Renal pelvis (tissue), 4 donors: ENCODE data around the gene SGCG. TPM values are rescaled to one million over a fixed set of nuclear protein-coding genes. Genes with fewer than 3 reads are reported as not detected.

Source experiments
- DNase-seq: peaks from one replicate; pipeline ENCODE4 v3.0.0-alpha.2; 2013
- polyA plus RNA-seq, 3 donors: library from polyadenylated mRNA; unstranded; fragments of 120-200 nt; gene quantifications; one replicate each; pipeline ENCODE4 v1.2.1, GENCODE V29; 2013; ENCODE audit not compliant: insufficient read length in 3 of 3

Gene SGCG
- polyA plus RNA-seq, 3 donors = 4.3 to 5.4 (median 4.4) TPM

- no peak for DNase-seq
Observed at GRCh38 chr13:23323946-23324709, 143.3 kb downstream of the SGCG start.

GRCh38 chr13:23325191-23325590 lies 144.4 kb downstream of the SGCG start:
- no peak for DNase-seq

- no peak for DNase-seq
Observed at GRCh38 chr13:23330356-23330755, 149.6 kb downstream of the SGCG start.

- DNase-seq = no peak
Observed at GRCh38 chr13:23339225-23339624, 158.4 kb downstream of the SGCG start.

- DNase-seq = no peak
Observed at GRCh38 chr13:23344931-23345595, 164.3 kb downstream of the SGCG start.

- DNase-seq = no peak
Observed at GRCh38 chr13:23347601-23348000, 166.8 kb downstream of the SGCG start.

GRCh38 chr13:23348262-23349127 lies 167.7 kb downstream of the SGCG start:
- no peak for DNase-seq

- no peak for DNase-seq
Observed at GRCh38 chr13:23349161-23349897, 168.6 kb downstream of the SGCG start.

- no peak for DNase-seq
Observed at GRCh38 chr13:23350009-23350408, 169.2 kb downstream of the SGCG start.

- no peak for DNase-seq
Observed at GRCh38 chr13:23352161-23352560, 171.4 kb downstream of the SGCG start.

- no peak for DNase-seq
Observed at GRCh38 chr13:23354520-23354919, 173.7 kb downstream of the SGCG start.

GRCh38 chr13:23356368-23356767 lies 175.6 kb downstream of the SGCG start:
- no peak for DNase-seq

GRCh38 chr13:23357349-23357748 lies 176.6 kb downstream of the SGCG start:
- DNase-seq = no peak

- DNase-seq = no peak
Observed at GRCh38 chr13:23359882-23360281, 179.1 kb downstream of the SGCG start.

- no peak for DNase-seq
Observed at GRCh38 chr13:23365652-23366051, 184.9 kb downstream of the SGCG start.

GRCh38 chr13:23367907-23368306 lies 187.1 kb downstream of the SGCG start:
- no peak for DNase-seq

- DNase-seq = no peak
Observed at GRCh38 chr13:23372264-23372906, 191.6 kb downstream of the SGCG start.
